Aorta (tissue), 5 donors: Measurements from ENCODE around the gene HSPB6. TPM values are rescaled to one million over a fixed set of nuclear protein-coding genes. Genes with fewer than 3 reads are reported as not detected.

Experiments used
- ATAC-seq: fragments of 200-7000 bp; cut with Tn5 transposase; one replicate; pipeline ENCODE4 v1.9.1; 2022; ENCODE audit warnings: moderate library complexity; ENCODE audit not compliant: low FRiP score
- DNase-seq, 2 donors: peaks; one replicate each; pipeline ENCODE4 v3.0.0-alpha.2; 2020
- H3K27ac ChIP-seq, 2 donors: one replicate each; pipeline ENCODE4 v1.5.1; 2013; ENCODE audit warnings: low read length in 2 of 2, mild to moderate bottlenecking in 2 of 2, moderate library complexity in 2 of 2, control low read depth in 1 of 2, inconsistent platforms in 1 of 2, low read depth in 1 of 2
- H3K27me3 ChIP-seq, 2 donors: one replicate each; pipeline ENCODE4 v1.6.1; 2013; ENCODE audit warnings: control low read depth in 1 of 2, low read length in 1 of 2, mild to moderate bottlenecking in 1 of 2, moderate library complexity in 1 of 2; ENCODE audit not compliant: insufficient read depth in 2 of 2, control insufficient read depth in 1 of 2
- H3K36me3 ChIP-seq, 2 donors: one replicate each; pipeline ENCODE4 v1.6.1; 2013; ENCODE audit warnings: control low read depth in 1 of 2, low read length in 1 of 2, mild to moderate bottlenecking in 1 of 2; ENCODE audit not compliant: insufficient read depth in 2 of 2, control insufficient read depth in 1 of 2
- H3K4me1 ChIP-seq, 2 donors: one replicate each; pipeline ENCODE4 v1.6.1; 2013; ENCODE audit warnings: low read length in 2 of 2, control low read depth in 1 of 2, mild to moderate bottlenecking in 1 of 2, moderate library complexity in 1 of 2; ENCODE audit not compliant: insufficient read depth in 2 of 2, control insufficient read depth in 1 of 2
- H3K4me3 ChIP-seq, 2 donors: one replicate each; pipeline ENCODE4 v1.5.1; 2013; ENCODE audit warnings: low read length in 2 of 2, control low read depth in 1 of 2, mild to moderate bottlenecking in 1 of 2
- H3K9me3 ChIP-seq: one replicate; pipeline ENCODE4 v1.6.1; 2013; ENCODE audit warnings: mild to moderate bottlenecking, low read length; ENCODE audit not compliant: control insufficient read depth
- WGBS, 2 donors: extraction: QIAGEN DNeasy Blood & Tissue Kit; methylation state at CpG; one replicate each; pipeline ENCODE4 v1.1.7; 2013; 5-methylcytosine and 5-hydroxymethylcytosine counted together
- intact Hi-C, 2 donors: fragments of 100-400 bp; cut with DNase I; formaldehyde crosslinking; loops; one replicate each; pipeline versions ENCODE4 v1.14.2 to v1.15.0; 2022
- polyA plus RNA-seq, 2 donors: library from polyadenylated mRNA; stranded (reverse); fragments of 200-250 nt; gene quantifications; one replicate each; pipeline ENCODE4 v1.2.3, GENCODE V29; 2013
- total RNA-seq, 2 donors: library from RNA; stranded (reverse); fragmentation: NEBNext Ultra II Directional; extraction: Animal tissue kit (Norgen Biotek cat#: 25700); gene quantifications; one replicate each; pipeline ENCODE4 v1.2.1, GENCODE V29; 2021
- donor health status: healthy with polysubstance abuse.
- donor health status: Bipolar disorder and iron deficiency.
- donor health status: DM: no; HTN: no; CAD: no.
- donor health status: DM: no; HTN: no; CAD: no.
- donor health status: DM: yes; HTN: yes; CAD: no.

Gene HSPB6
- total and polyA plus RNA-seq, 4 donors, result 73.9 to 152 (median 140) TPM

- Histone ChIP-seq H3K4me1 (no peaks in the 10 kb centered on the region), H3K36me3 (no peaks in the 10 kb centered on the region), H3K27me3 (no peaks in the 10 kb centered on the region), H3K4me3 (no peak overlapping the region), H3K9me3 (no peaks in the 10 kb centered on the region), H3K27ac (no peak overlapping the region)
- DNase-seq (no peak), ATAC-seq (no peak)
- 75 to 79% methylated on average over 12 of the region's 12 CpGs for WGBS, 2 donors
- intact Hi-C loops, result no loop called here
Measured at GRCh38 chr19:35788205-35788960, 31.6 kb upstream of the HSPB6 start.

- Histone ChIP-seq H3K27me3 (no peaks in the 10 kb centered on the region), H3K4me1 (no peaks in the 10 kb centered on the region), H3K27ac (no peak overlapping the region), H3K4me3 (no peak overlapping the region), H3K36me3 (no peaks in the 10 kb centered on the region), H3K9me3 (no peaks in the 10 kb centered on the region)
- intact Hi-C loops, result no loop called here
- WGBS, 2 donors, result 92 to 94% methylated on average over 15 of the region's 15 CpGs
- DNase-seq (no peak), ATAC-seq (no peak)
Measured at GRCh38 chr19:35787227-35787799, 30.5 kb upstream of the HSPB6 start.

GRCh38 chr19:35786299-35787160, 29.7 kb upstream of the HSPB6 start:
- ATAC-seq, result no peak
- H3K4me1 ChIP-seq, result no peaks in the 10 kb centered on the region
- DNase-seq, result no peak
- no peak overlapping the region for H3K4me3 ChIP-seq
- no peak overlapping the region for H3K27ac ChIP-seq
- no peaks in the 10 kb centered on the region for H3K36me3 ChIP-seq
- 91 to 93% methylated on average over 21 to 31 of the region's 31 CpGs for WGBS, 2 donors
- no peaks in the 10 kb centered on the region for H3K9me3 ChIP-seq
- H3K27me3 ChIP-seq, result no peaks in the 10 kb centered on the region
- intact Hi-C loops, result no loop called here

DNA sequence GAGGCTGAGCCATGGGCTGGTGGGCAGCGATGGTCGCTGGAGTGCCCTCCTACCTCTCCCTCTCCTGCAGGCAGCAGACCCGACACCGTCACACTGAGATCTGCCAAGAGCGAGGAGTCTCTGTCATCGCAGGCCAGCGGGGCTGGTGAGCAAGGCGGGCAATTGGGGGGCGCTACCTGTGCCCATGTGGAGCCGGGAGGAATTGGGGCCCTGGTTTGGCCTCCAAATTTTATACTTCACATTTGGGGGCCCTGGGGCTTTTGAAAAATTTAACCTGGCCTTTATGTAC, 28.5 kb upstream of the HSPB6 start:
- Histone ChIP-seq H3K4me3 (no peak overlapping the region), H3K27ac (no peak overlapping the region), H3K36me3 (peaks cover 0 to 1% of the 10 kb centered on the region in 2 donors), H3K27me3 (no peaks in the 10 kb centered on the region), H3K9me3 (no peaks in the 10 kb centered on the region), H3K4me1 (no peaks in the 10 kb centered on the region)
- intact Hi-C loops, result no loop called here
- DNase-seq, result no peak
- 84 to 86% methylated on average over 10 of the region's 10 CpGs for WGBS, 2 donors
- ATAC-seq, result no peak

GRCh38 chr19:35784503-35785338, 27.9 kb upstream of the HSPB6 start:
- Histone ChIP-seq H3K36me3 (peaks cover 0 to 1% of the 10 kb centered on the region in 2 donors), H3K27ac (no peak overlapping the region), H3K27me3 (no peaks in the 10 kb centered on the region), H3K4me3 (no peak overlapping the region), H3K9me3 (no peaks in the 10 kb centered on the region), H3K4me1 (no peaks in the 10 kb centered on the region)
- DNase-seq, result no peak
- no peak for ATAC-seq
- intact Hi-C loops, result no loop called here
- 76 to 77% methylated on average over 34 to 45 of the region's 45 CpGs for WGBS, 2 donors

DNA sequence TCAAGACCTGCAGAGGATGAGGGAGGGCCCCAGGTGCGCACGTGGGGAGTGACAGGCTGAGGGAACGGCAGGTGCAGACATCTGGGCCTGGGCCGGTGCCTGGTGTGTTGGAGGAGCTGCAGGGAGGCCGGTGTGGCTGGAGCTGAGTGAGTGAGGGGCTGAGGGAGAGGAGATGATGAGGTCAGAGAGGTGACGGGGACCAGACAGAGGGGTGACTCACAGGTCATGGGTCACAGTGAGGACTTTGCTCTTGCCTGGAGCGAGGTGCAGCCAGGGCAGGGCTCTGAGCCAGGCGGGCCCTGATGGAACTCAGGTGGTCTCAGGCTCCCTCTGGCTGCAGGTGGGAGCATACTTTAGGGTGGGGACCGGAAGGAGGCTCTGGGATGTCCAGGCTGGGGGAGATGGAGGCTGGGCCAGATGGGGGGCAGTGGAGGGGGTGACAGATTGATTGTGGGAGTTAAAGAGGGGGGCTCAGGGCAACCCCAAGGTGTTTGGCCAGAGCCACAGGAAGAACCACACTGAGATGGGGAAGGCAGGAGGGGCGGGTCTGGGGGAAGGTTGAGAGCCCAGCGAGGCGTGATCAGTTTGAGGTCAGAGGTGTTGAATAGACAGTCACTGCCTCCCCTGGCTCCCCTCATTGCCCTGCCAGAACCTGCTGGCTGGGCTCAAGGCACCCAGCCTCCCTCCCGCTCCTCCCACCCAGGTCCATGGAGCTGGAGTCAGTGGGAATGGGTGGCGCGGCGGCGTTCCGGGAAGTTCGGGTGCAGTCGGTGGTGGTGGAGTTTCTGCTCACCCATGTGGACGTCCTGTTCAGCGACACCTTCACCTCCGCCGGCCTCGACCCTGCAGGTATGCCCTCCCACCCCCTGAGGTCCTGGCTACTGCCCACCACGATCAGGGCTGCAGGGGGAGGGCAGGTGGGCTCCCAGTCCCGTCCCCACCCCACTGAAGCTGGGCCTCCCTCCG, 26.9 kb upstream of the HSPB6 start:
- Histone ChIP-seq H3K27ac (no peak overlapping the region), H3K4me1 (no peaks in the 10 kb centered on the region), H3K9me3 (no peaks in the 10 kb centered on the region), H3K4me3 (no peak overlapping the region), H3K27me3 (no peaks in the 10 kb centered on the region), H3K36me3 (peaks cover 0 to 1% of the 10 kb centered on the region in 2 donors)
- 80 to 84% methylated on average over 26 to 28 of the region's 28 CpGs for WGBS, 2 donors
- intact Hi-C loops, result no loop called here
- DNase-seq (no peak), ATAC-seq (no peak)

- 94 to 95% methylated on average over 12 of the region's 12 CpGs for WGBS, 2 donors
- Histone ChIP-seq H3K9me3 (no peaks in the 10 kb centered on the region), H3K27ac (no peak overlapping the region), H3K4me1 (no peaks in the 10 kb centered on the region), H3K4me3 (no peak overlapping the region), H3K27me3 (no peaks in the 10 kb centered on the region), H3K36me3 (peaks cover 0 to 1% of the 10 kb centered on the region in 2 donors)
- ATAC-seq, result no peak
- intact Hi-C loops, result no loop called here
- DNase-seq, result no peak
Measured at GRCh38 chr19:35782589-35782988, 25.8 kb upstream of the HSPB6 start.
